SU-DHL-6 (cell line): Measurements from ENCODE around the gene CHRNA4.

Experiments
- EZH2phosphoT487 ChIP-seq: fragments of 200-600 bp; sonication (generic), shearing (Covaris generic); conservative IDR thresholded peaks from 2 replicates; pipeline ENCODE4 v1.6.1; 2018; ENCODE audit warnings: mild to moderate bottlenecking, antibody characterized with exemption, low read length, moderate library complexity, mixed read lengths
- TF ChIP-seq, protein P1 (sequence below): fragments of 200-600 bp; sonication (generic); IDR thresholded peaks from one replicate; pipeline ENCODE4 v1.5.1; 2017; ENCODE audit warnings: antibody characterized with exemption, mild to moderate bottlenecking, low read length, moderate library complexity; ENCODE audit not compliant: insufficient read depth, poor library complexity, severe bottlenecking

DNA sequence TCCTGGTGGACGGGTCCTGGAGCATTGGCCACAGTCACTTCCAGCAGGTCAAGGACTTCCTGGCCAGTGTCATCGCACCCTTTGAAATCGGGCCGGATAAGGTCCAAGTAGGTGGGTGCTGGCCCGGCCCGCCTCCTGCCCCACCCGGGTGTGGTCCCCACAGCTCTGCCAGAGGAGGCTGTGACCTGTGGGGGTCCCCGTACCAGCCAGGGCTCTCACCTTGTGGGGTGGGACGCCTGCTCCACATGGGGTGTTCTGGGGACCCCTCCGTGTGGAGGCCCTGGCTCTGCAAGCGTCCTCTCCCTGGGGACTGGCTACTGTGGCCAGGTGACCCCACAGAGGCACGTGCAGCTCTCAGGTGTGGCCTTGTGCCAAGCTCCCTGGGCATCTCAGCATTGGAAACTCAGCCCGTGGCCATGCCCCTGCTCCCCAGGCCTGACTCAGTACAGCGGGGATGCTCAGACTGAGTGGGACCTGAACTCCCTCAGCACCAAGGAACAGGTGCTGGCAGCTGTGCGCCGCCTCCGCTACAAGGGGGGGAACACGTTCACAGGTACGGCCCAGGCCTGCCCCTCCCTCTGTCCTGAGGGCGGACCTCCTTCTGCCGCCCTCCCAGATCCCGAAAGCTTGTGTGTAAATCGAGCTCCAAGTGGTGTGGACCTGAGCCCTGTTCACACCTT is 53.5 kb downstream of the CHRNA4 start:
- TF ChIP-seq, protein P1, sequence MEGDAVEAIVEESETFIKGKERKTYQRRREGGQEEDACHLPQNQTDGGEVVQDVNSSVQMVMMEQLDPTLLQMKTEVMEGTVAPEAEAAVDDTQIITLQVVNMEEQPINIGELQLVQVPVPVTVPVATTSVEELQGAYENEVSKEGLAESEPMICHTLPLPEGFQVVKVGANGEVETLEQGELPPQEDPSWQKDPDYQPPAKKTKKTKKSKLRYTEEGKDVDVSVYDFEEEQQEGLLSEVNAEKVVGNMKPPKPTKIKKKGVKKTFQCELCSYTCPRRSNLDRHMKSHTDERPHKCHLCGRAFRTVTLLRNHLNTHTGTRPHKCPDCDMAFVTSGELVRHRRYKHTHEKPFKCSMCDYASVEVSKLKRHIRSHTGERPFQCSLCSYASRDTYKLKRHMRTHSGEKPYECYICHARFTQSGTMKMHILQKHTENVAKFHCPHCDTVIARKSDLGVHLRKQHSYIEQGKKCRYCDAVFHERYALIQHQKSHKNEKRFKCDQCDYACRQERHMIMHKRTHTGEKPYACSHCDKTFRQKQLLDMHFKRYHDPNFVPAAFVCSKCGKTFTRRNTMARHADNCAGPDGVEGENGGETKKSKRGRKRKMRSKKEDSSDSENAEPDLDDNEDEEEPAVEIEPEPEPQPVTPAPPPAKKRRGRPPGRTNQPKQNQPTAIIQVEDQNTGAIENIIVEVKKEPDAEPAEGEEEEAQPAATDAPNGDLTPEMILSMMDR = no peak
- TF ChIP-seq EZH2phosphoT487 = no peak
